Panc1 (cell line): ENCODE results near the gene CNOT6L. TPM values are rescaled to one million over a fixed set of nuclear protein-coding genes. Genes with fewer than 3 reads are reported as not detected.

Experiments
- ATAC-seq: fragments of 200-7000 bp; cut with Tn5 transposase; 2 replicates; pipeline ENCODE4 v1.9.1; 2020; ENCODE audit warnings: mild to moderate bottlenecking, moderate library complexity
- BruUV-seq: library from RNA; stranded (reverse); fragments of 400-500 nt; replicated peaks from 2 replicates; lab custom pipeline; 2021; lab: Mats Ljungman, UMichigan
- CTCF ChIA-PET: fragments of 300-600 bp; sonication (Branson Sonifier 250); formaldehyde crosslinking; loops from one replicate; lab custom pipeline; 2022; ENCODE audit warnings: antibody characterized with exemption; lab: Charles Lee
- POLR2A ChIA-PET: fragments of 300-600 bp; sonication (Branson Sonifier 250); formaldehyde crosslinking; loops from one replicate; lab custom pipeline; 2022; ENCODE audit warnings: antibody characterized with exemption; lab: Charles Lee
- DNase-seq: peaks from one replicate; pipeline ENCODE4 v3.0.0-alpha.2; 2010; ENCODE audit warnings: low read depth, low spot score
- H3K27ac ChIP-seq: 2 replicates; pipeline ENCODE4 v1.5.1; 2011; ENCODE audit warnings: mild to moderate bottlenecking, low read length, inconsistent platforms
- H3K27me3 ChIP-seq: fragments of 200-500 bp; sonication (Bioruptor generic); 2 replicates; pipeline ENCODE4 v1.6.0; 2014; ENCODE audit warnings: low read length, inconsistent platforms; ENCODE audit not compliant: control insufficient read depth, insufficient read depth
- H3K36me3 ChIP-seq: fragments of 200-500 bp; sonication (Bioruptor generic); 2 replicates; pipeline ENCODE4 v1.5.1; 2014; ENCODE audit warnings: inconsistent platforms, mild to moderate bottlenecking, low read length, moderate library complexity; ENCODE audit not compliant: control insufficient read depth, insufficient read depth
- H3K4me1 ChIP-seq: 2 replicates; pipeline ENCODE4 v1.5.1; 2011; ENCODE audit warnings: inconsistent platforms, mild to moderate bottlenecking, low read length, moderate library complexity; ENCODE audit not compliant: control insufficient read depth, insufficient read depth
- H3K4me3 ChIP-seq, 2 experiments: 2 replicates each; pipeline ENCODE4 v1.5.1; 2011 to 2012; ENCODE audit warnings: low read depth in 2 of 2, low read length in 2 of 2, mild to moderate bottlenecking in 2 of 2, inconsistent platforms in 1 of 2, moderate library complexity in 1 of 2
- H3K9me3 ChIP-seq: fragments of 200-500 bp; sonication (Bioruptor generic); 2 replicates; pipeline ENCODE4 v1.5.1; 2014; ENCODE audit warnings: low read depth, mild to moderate bottlenecking, inconsistent platforms, low read length, moderate library complexity; ENCODE audit not compliant: control insufficient read depth, insufficient read depth
- CTCF ChIP-seq: fragments of 450-650 bp; IDR thresholded peaks from 2 replicates; pipeline ENCODE4 v1.5.1; 2017; ENCODE audit warnings: mild to moderate bottlenecking
- POLR2AphosphoS5 ChIP-seq: IDR thresholded peaks from 2 replicates; pipeline ENCODE4 v1.6.1; 2012; ENCODE audit warnings: mild to moderate bottlenecking, low read depth, low read length, moderate library complexity
- REST ChIP-seq, 2 experiments: IDR thresholded peaks; 2 replicates each; pipeline ENCODE4 v1.6.1; 2011 to 2012; ENCODE audit warnings: low read depth in 2 of 2, control low read depth in 1 of 2, low read length in 1 of 2, mild to moderate bottlenecking in 1 of 2, moderate library complexity in 1 of 2; ENCODE audit not compliant: insufficient read depth in 1 of 2
- SIN3A ChIP-seq: IDR thresholded peaks from 2 replicates; pipeline ENCODE4 v1.6.1; 2012; ENCODE audit warnings: low read depth, mild to moderate bottlenecking, low read length, moderate library complexity, borderline replicate concordance; ENCODE audit not compliant: insufficient read depth
- TCF7L2 ChIP-seq: IDR thresholded peaks from 2 replicates; pipeline ENCODE4 v1.6.1; 2011; ENCODE audit warnings: mild to moderate bottlenecking, low read depth, low read length, inconsistent platforms
- in situ Hi-C: cut with HindIII; loops from 2 replicates; pipeline ENCODE4 v1.10.0; 2016; ENCODE audit warnings: low sequenced_read_pairs, low pct_unique_long_range_greater_than_20kb
- intact Hi-C: fragments of 100-400 bp; cut with micrococcal nuclease; formaldehyde crosslinking; loops from one replicate; pipeline ENCODE4 v1.10.0; 2022; ENCODE audit not compliant: unreplicated experiment
- total RNA-seq: library from RNA; stranded (reverse); gene quantifications from one replicate; pipeline ENCODE4 v1.2.1, GENCODE V29; 2021; ENCODE audit not compliant: unreplicated experiment

The CNOT6L gene
- total RNA-seq, 1 experiment from 2014 or later, result 18.3 TPM

GRCh38 chr4:77740480-77740879, 78.7 kb downstream of the CNOT6L start:
- CTCF ChIA-PET, result no interaction called here
- BruUV-seq, result no TSS peak

GRCh38 chr4:77734928-77735327, 84.2 kb downstream of the CNOT6L start:
- Histone ChIP-seq H3K9me3 (no peaks in the 10 kb centered on the region), H3K4me3 (peak overlapping the region; percentile 3 to 23; a peak in 3 of 4 replicates), H3K36me3 (no peaks in the 10 kb centered on the region), H3K4me1 (no peaks in the 10 kb centered on the region; the same call in 1 of the 2 replicates), H3K27me3 (no peaks in the 10 kb centered on the region), H3K27ac (no peak overlapping the region)
- CTCF ChIA-PET, result no interaction called here
- peak; percentile 4 for DNase-seq
- in situ Hi-C loops, result no loop called here
- POLR2A ChIA-PET, result no interaction called here
- TF ChIP-seq REST (IDR thresholded peaks at IDR 0.05; ENCODE audit: insufficient read depth in 1 of 2, low read depth in 2 of 2, low read length in 1 of 2) (no peak), TCF7L2 (no peak), SIN3A (no peak), CTCF (no peak), POLR2AphosphoS5 (no peak)
- ATAC-seq, result peak; percentile 81
- intact Hi-C loops, result no loop called here
- no TSS peak for BruUV-seq

More at GRCh38 chr4:77740480-77740879, 78.7 kb downstream of the CNOT6L start:
- DNase-seq (no peak), ATAC-seq (no peak)
- in situ Hi-C loops (no loop called here), intact Hi-C loops (no loop called here)
- no peaks in the 10 kb centered on the region for H3K4me1 ChIP-seq
- H3K27ac ChIP-seq, result no peak overlapping the region
- H3K4me3 ChIP-seq, result no peak overlapping the region
- no peaks in the 10 kb centered on the region for H3K36me3 ChIP-seq
- POLR2A ChIA-PET, result no interaction called here
- H3K27me3 ChIP-seq, result no peaks in the 10 kb centered on the region
- no peak for TF ChIP-seq TCF7L2
- TF ChIP-seq REST (IDR thresholded peaks at IDR 0.05; ENCODE audit: insufficient read depth in 1 of 2, low read depth in 2 of 2, low read length in 1 of 2), result no peak
- no peak for TF ChIP-seq POLR2AphosphoS5
- TF ChIP-seq CTCF, result no peak
- TF ChIP-seq SIN3A, result no peak
- H3K9me3 ChIP-seq, result no peaks in the 10 kb centered on the region
